ENCODE results near the gene COL4A4. TPM values are rescaled to one million over a fixed set of nuclear protein-coding genes. Genes with fewer than 3 reads are reported as not detected.

The COL4A4 gene
- total RNA-seq, 2 experiments from 2014 or later = not detected

GRCh38 chr2:226962176-226962773 is 201.7 kb downstream of the COL4A4 start:
- no peak for TF ChIP-seq CTCF (IDR thresholded peaks at IDR 0.05)
- DNase-seq (no peak), ATAC-seq (no peak)
- intact Hi-C loops (cut with micrococcal nuclease) = no loop called here
- ChIA-PET POLR2A (no interaction called here), CTCF (no interaction called here)
- no peaks in the 10 kb centered on the region for H3K4me1 Mint-ChIP-seq (ENCODE audit: low read depth)
- H3K9me3 Mint-ChIP-seq = peaks cover 7% of the 10 kb centered on the region
- no peak overlapping the region for H3K4me3 Mint-ChIP-seq
- H3K36me3 Mint-ChIP-seq (ENCODE audit: low read depth) = peaks cover 15% of the 10 kb centered on the region
- H3K27ac Mint-ChIP-seq = no peak overlapping the region
- no peaks in the 10 kb centered on the region for H3K27me3 Mint-ChIP-seq

DNA sequence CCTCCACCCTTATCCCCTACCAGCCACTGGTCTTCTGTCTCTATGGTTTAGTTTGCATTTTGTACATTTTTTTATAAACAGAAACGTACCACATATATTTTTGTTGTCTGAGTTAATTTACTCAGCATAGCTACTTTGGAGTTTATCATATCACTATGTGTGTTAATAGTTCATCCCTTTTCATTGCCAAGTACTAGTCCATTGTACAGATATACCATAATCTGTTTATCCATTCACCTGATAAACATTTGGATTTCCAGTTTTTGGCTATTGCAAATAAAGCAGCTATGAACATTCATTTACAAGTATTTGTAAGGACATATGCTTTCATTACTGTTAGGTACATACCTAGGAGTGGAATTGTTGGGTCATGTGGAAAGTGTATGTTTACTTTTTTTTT is 204.6 kb downstream of the COL4A4 start:
- intact Hi-C loops (cut with micrococcal nuclease) = no loop called here
- TF ChIP-seq CTCF (IDR thresholded peaks at IDR 0.05) = no peak
- CTCF ChIA-PET = no interaction called here
- Mint-ChIP-seq H3K27me3 (no peaks in the 10 kb centered on the region), H3K4me3 (no peak overlapping the region), H3K27ac (no peak overlapping the region), H3K4me1 (ENCODE audit: low read depth) (no peaks in the 10 kb centered on the region), H3K9me3 (peaks cover 15% of the 10 kb centered on the region), H3K36me3 (ENCODE audit: low read depth) (peaks cover 21% of the 10 kb centered on the region)
- DNase-seq (no peak), ATAC-seq (no peak)
- POLR2A ChIA-PET = no interaction called here

DNA sequence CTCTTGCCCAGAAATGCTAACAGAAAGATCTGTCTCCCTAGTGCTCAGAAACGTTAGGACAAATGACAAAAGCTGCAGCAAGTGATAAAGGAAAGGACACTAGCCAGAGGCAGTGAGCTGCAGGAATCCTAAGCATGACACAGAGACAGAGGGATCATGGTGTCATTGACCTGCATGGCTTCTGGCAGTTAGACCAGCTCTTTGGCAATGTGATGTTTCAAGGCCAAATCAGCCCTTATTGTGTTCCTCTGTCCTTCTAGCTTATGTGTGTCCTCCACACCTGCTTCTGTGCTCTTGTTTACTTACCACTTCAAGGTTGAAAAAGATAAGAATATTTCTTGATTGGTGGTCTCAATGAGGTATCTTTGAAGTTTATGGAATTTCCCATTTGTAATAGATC is 207.3 kb downstream of the COL4A4 start:
- DNase-seq (no peak), ATAC-seq (no peak)
- no peak for TF ChIP-seq CTCF (IDR thresholded peaks at IDR 0.05)
- Mint-ChIP-seq H3K9me3 (peaks cover 16% of the 10 kb centered on the region), H3K4me3 (no peak overlapping the region), H3K27me3 (no peaks in the 10 kb centered on the region), H3K36me3 (ENCODE audit: low read depth) (peaks cover 25% of the 10 kb centered on the region), H3K4me1 (ENCODE audit: low read depth) (peaks cover 7% of the 10 kb centered on the region), H3K27ac (no peak overlapping the region)
- ChIA-PET POLR2A (no interaction called here), CTCF (no interaction called here)
- intact Hi-C loops (cut with micrococcal nuclease) = no loop called here

DNA sequence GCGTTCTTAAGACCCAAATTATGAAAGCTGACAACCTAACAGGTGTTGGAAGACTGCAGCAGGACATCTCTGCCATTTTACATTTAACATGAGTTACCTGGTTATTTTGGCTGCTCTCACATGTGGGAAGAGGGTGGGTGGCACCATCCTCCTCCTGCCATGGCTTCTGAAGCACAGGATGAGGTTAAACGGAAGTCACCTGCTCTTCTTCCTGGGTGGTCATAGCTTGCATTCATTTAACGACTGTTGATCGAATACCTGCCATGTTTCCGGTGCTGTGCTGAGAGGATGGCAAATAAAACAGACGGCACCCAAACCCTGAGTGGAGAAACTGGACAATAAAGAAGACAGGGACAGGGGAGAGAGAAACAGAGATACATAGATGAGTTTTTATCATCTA is 210.2 kb downstream of the COL4A4 start:
- Mint-ChIP-seq H3K36me3 (ENCODE audit: low read depth) (peaks cover 25% of the 10 kb centered on the region), H3K27ac (peak overlapping the region; percentile 37), H3K9me3 (peaks cover 12% of the 10 kb centered on the region), H3K27me3 (no peaks in the 10 kb centered on the region), H3K4me1 (ENCODE audit: low read depth) (peaks cover 11% of the 10 kb centered on the region), H3K4me3 (no peak overlapping the region)
- peak; percentile 20 for DNase-seq
- no peak for TF ChIP-seq CTCF (IDR thresholded peaks at IDR 0.05)
- intact Hi-C loops (cut with micrococcal nuclease) = no loop called here
- ChIA-PET CTCF (interaction anchor here (1.1 kb wide), 1 partner anchor 93 kb away, joined by 3 read pairs; no protein-coding TSS in a partner anchor), POLR2A (interaction anchor here (0.6 kb wide), 1 partner anchor 1655 kb away, joined by 3 read pairs; no protein-coding TSS in a partner anchor)
- peak; percentile 71 for ATAC-seq

GRCh38 chr2:226953206-226953605 is 210.8 kb downstream of the COL4A4 start:
- Mint-ChIP-seq H3K4me3 (no peak overlapping the region), H3K4me1 (ENCODE audit: low read depth) (peaks cover 11% of the 10 kb centered on the region), H3K27me3 (no peaks in the 10 kb centered on the region), H3K36me3 (ENCODE audit: low read depth) (peaks cover 26% of the 10 kb centered on the region), H3K9me3 (peaks cover 12% of the 10 kb centered on the region), H3K27ac (no peak overlapping the region)
- ATAC-seq (no peak), DNase-seq (no peak)
- TF ChIP-seq CTCF (IDR thresholded peaks at IDR 0.05) = no peak
- intact Hi-C loops (cut with micrococcal nuclease) = no loop called here
- ChIA-PET CTCF (interaction anchor here (1.1 kb wide), 1 partner anchor 92 kb away, joined by 3 read pairs; no protein-coding TSS in a partner anchor), POLR2A (interaction anchor here (0.6 kb wide), 1 partner anchor 1656 kb away, joined by 3 read pairs; no protein-coding TSS in a partner anchor)

Other genes with a start within 250 kb of the COL4A4 start
- gene COL4A3, start 419 bp upstream of the COL4A4 start, total RNA-seq = not detected
- gene MFF, start 161.0 kb upstream of the COL4A4 start, total RNA-seq = 10 to 100 TPM; 66.5 to 73.9 TPM
- gene TM4SF20, start 215.1 kb upstream of the COL4A4 start, total RNA-seq = not detected
- gene SCYGR1, start 223.7 kb upstream of the COL4A4 start, total RNA-seq = not detected

Measured in activated CD8-positive, alpha-beta T cell treated with anti-CD3 and anti-CD28 coated beads for 36 hours (primary cell).